ENCODE results near the gene TMPRSS15.
"Not testable (repeated sequence)": the region's sequence is repeated elsewhere in the genome, so short reads cannot be mapped to it uniquely, and the experiment has no call there.

Gene TMPRSS15

GRCh38 chr21:18403735-18404450 lies at the start of gene TMPRSS15:
TMPRSS15 (minus strand) TSS chr21:18403785; CDS start chr21:18403622, 163 bp downstream.
- DNase-seq = no peak

DNA sequence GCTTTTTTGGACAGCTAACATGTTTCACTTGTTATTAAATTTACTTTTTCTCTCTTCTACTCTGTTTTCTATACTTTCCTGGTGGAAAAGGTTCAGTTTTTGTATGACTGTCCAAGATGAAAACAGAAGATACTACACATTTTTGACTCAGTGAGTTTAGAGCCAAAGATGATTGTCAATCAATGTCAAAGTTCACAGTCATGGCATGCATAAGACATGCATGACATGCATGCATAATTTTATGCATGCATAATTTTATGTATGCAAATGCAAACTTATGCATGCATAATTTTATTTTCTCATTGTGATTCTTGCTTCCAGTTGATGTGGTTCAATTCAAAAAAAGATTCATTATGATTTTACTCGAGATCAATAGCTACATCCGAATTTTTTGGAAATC lies 48.1 kb upstream of the TMPRSS15 start:
- DNase-seq = no peak

DNA sequence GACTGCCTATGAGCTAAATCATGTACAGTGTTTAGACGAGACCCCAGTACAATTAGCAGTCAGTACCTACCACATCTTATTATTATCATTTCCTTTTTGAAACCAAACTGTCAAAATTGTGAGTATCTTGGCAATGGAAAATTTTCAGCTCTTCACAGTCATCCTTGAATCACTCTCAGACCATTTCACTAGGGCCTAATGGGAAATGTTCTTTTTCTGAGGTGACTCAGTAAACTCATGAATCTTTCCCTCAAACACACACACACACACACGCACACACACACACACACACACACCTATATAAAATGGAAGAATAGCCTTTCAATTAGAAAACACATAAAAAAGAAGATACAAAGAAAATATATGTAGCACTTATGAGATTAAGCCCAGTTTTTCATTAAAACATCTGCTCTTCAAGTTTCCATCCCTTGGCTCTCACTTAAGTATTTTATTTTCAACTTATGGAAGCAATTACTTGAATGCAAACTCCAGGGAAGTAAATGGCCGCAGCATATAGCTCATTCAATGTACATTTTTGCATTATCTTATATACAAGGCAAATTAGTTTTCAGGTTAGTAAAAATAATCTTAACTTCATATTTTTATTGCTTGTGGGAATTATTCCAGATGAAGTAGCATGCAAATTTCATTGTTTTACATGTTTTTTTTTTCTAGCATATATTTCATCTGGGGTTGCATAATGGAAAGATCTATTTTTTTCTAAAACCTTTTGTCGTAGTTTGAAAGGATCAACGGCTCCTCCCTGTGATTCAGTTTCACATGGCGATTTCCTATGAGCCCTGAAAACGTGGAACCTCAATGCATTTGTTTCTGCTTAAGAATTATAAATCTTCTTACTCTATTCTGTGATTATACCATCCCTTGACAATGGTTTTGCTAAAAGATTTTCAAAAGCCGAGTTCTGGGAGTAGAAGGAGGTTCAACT lies 46.3 kb upstream of the TMPRSS15 start:
- no peak for DNase-seq

GRCh38 chr21:18443701-18444100 lies 40.1 kb upstream of the TMPRSS15 start:
- DNase-seq = no peak

DNA sequence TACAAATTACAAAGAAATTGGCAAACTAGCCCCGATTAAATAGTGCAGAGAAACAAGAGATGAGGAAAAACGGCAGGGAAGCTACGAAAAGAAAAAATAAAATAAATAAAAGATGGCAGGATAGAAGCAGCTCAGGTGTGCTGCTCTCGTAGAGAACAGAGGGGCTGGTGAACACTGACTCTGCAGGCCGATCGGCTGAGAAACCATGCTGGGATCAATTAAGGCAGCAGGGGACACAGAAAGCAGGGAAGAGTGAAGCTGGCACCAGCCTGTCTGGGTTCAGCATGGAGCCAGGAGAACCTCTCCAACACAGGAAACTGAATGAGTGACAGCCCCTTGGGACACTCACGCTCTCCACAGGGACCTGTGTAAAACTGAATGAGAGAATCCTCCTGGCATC lies 39.5 kb upstream of the TMPRSS15 start:
- no peak for DNase-seq

DNA sequence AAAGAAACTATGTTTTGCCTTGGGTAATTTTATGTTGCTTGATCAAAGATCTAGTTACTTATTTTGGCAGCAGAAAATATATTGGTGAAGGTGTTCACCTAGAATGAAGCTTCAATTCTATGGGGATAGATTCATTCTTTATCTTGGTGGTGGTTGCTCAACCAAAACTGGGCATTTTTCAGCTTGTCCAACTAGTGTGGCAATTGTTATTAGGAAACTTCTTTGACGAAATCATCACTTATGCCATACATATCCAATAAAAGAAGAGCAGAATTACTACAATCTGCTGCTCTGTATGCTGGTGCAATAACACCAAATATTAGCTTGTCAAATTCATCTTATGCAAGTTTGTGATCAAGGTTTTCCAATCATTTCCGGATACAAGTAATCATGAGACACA lies 26.8 kb upstream of the TMPRSS15 start:
- no peak for DNase-seq

DNA sequence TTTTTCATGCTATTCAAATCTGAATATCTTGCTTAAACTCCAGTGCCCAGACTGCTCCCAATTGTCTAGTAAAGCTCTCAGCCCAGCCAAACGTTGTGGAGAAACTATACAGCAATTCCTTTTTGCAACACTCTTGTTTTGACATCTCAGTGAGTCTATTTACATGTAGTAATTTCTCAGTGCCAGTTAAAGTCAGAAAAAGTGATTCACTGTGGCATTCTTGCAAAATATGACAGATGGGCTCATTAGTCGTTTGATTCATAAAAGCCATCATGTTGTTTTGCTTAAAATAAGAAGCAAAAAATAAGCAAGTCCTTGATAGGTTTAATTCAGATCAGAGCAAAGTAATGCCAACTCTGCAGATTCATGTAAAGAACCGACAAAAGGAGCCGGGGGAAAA lies 20.7 kb upstream of the TMPRSS15 start:
- no peak for DNase-seq

GRCh38 chr21:18417141-18417790 lies 13.7 kb upstream of the TMPRSS15 start:
- no peak for DNase-seq

- no peak for DNase-seq
Measured at GRCh38 chr21:18411565-18411964, 8.0 kb upstream of the TMPRSS15 start.

GRCh38 chr21:18409579-18409978 lies 6.0 kb upstream of the TMPRSS15 start:
- DNase-seq = no peak

DNA sequence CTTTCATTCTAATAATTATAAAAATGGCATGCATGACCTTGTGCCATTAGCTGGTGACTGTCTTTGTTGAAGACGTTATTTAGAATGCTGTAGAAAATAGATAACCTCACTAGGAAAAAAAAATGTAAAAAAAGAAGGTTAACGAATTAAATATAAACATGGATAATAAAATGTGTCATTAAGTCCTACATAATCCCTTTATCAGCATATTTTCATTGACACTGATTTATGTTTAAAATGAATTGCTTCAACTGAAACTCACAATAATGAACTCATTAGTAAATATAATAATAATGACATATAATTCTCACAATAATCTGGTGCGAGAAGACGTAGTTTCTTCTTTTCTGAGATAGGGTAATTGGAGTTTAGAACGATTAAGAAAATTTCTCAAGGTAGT lies 4.7 kb downstream of the TMPRSS15 start:
- DNase-seq = no peak

GRCh38 chr21:18387994-18388393 lies 15.6 kb downstream of the TMPRSS15 start:
- DNase-seq = no peak

- DNase-seq = no peak
Measured at GRCh38 chr21:18384771-18385170, 18.8 kb downstream of the TMPRSS15 start.

DNA sequence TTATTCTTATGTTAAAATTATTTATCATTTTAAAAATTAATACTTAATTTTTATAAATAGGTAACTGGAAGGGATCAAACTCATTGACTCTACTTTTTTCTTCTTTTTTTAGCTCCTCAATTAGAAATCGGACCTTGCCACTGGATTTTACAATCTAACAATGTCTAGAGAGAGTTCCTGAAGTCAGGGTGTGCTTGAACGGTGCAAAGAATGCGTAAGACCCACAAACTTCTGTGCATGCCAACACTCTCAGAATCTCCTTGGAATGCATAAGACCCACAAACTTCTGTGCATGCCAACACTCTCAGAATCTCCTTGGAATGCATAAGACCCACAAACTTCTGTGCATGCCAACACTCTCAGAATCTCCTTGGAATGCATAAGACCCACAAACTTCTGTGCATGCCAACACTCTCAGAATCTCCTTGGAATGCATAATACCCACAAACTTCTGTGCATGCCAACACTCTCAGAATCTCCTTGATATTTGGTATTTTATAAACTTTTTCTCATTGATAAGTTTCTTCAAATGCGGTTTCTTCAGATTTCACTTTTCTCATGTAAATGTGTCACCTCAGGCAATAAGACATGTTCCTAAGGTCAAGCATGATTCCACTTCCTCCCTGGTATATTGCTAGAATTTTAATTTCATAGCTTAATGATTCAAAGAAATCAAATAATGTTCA lies 20.5 kb downstream of the TMPRSS15 start:
- not testable (repeated sequence) for DNase-seq

DNA sequence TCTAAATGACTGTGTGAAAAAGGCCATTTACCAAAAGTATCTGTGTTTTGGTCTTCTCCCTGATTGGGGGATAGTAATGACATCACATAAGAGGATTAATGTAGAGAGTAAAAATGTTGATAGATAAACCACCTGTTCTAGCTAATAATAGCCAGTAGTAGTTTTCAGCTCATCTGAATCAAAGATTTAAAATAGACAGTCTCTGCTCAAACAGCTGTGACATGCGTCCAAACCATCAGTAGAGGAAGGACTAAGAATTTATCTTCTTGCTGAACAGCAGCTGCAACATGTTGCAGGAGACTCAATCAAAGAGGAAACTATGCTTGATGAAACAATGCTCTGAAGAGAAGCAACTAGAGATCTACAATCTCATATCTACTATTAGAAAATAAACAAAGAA lies 21.4 kb downstream of the TMPRSS15 start:
- no peak for DNase-seq

DNA sequence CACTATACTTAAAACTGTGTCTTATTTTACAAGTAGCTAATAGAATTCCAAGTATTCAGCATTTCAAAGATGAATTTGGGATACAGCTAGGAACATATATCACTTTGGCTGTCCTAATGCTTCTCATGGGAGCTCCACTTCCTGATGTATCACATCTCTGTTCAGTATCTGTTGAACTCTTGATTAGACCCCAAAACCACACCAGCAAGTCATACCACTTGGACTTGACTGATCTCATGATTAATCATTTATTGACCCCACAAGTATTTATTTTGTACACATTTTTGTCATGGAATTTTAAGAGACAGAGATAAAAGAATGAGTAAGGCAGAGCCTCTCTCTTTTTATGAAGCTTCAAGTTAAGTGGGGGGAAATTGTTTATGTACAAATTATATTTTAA lies 30.0 kb downstream of the TMPRSS15 start:
- no peak for DNase-seq

GRCh38 chr21:18370301-18370700 lies 33.3 kb downstream of the TMPRSS15 start:
- no peak for DNase-seq

DNA sequence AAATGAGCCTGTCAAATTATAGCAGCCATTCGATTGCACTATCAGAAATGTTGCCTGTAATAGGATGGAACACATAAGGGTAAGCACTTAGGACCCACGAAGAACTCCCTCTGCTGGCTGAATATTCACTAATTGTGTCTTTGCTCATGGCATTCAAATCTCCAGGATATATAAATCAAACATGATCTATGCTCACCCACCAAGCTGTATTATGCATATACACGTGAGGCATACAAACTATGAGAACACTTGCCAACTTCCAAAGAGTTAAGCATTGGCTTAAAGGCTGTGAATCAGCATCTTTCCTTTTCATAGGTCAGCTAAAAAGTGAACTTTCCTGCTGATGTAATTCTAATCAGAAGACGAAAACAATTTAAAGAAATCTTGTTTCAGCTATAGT lies 34.5 kb downstream of the TMPRSS15 start:
- no peak for DNase-seq

GRCh38 chr21:18368205-18368604 lies 35.4 kb downstream of the TMPRSS15 start:
- DNase-seq = no peak

- DNase-seq = no peak
Measured at GRCh38 chr21:18356801-18357200, 46.8 kb downstream of the TMPRSS15 start.

GRCh38 chr21:18354947-18355346 lies 48.6 kb downstream of the TMPRSS15 start:
- DNase-seq = no peak

GRCh38 chr21:18350216-18350615 lies 53.4 kb downstream of the TMPRSS15 start:
- DNase-seq = no peak

DNA sequence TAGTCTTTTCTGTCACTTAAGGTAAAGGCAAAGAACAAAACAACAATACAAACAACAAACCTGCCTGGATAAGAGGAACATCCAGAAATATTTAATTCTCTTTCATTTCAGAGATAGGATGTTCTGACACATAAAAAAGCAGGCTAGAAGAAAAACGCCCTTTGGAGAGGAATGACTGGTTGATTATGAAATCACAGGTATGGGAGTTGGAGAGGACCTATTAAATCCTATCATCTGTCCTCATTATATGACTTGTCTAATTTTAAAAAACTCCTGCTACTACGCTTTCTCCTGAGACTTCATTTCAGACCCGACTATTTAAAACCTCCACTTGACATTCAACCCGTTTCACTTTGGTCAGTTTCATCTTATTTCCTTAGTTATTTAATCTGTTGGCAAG lies 54.1 kb downstream of the TMPRSS15 start:
- DNase-seq = no peak

All from NCI-H1436 treated with DMSO at 0.1 percent for 48 hours (cell line).